GM03348 (cell line): ENCODE data around the gene KLHL12.
"Not testable (repeated sequence)": the region's sequence is repeated elsewhere in the genome, so short reads cannot be mapped to it uniquely, and the experiment has no call there.

Experiments
- DNase-seq: peaks from one replicate; pipeline ENCODE4 v3.0.0; 2012; ENCODE audit warnings: low spot score

Gene KLHL12

GRCh38 chr1:202951437-202951836 lies 24.4 kb upstream of the KLHL12 start:
- DNase-seq = peak; percentile 20

GRCh38 chr1:202945483-202945882 lies 18.4 kb upstream of the KLHL12 start:
- DNase-seq = no peak

GRCh38 chr1:202944438-202944921 lies 17.4 kb upstream of the KLHL12 start:
- no peak for DNase-seq

GRCh38 chr1:202942426-202942825 lies 15.4 kb upstream of the KLHL12 start:
- DNase-seq = no peak

- no peak for DNase-seq
Measured at GRCh38 chr1:202941372-202941771, 14.3 kb upstream of the KLHL12 start.

GRCh38 chr1:202940561-202940960 lies 13.5 kb upstream of the KLHL12 start:
- no peak for DNase-seq

- DNase-seq = no peak
Measured at GRCh38 chr1:202938287-202938925, 11.4 kb upstream of the KLHL12 start.

GRCh38 chr1:202936409-202936808 lies 9.4 kb upstream of the KLHL12 start:
- DNase-seq = not testable (repeated sequence)

GRCh38 chr1:202935844-202936243 lies 8.8 kb upstream of the KLHL12 start:
- no peak for DNase-seq

- DNase-seq = no peak
Measured at GRCh38 chr1:202934755-202935154, 7.7 kb upstream of the KLHL12 start.

GRCh38 chr1:202932476-202932875 lies 5.4 kb upstream of the KLHL12 start:
- no peak for DNase-seq

- DNase-seq = no peak
Measured at GRCh38 chr1:202923533-202923932, 3.5 kb downstream of the KLHL12 start.

- no peak for DNase-seq
Measured at GRCh38 chr1:202919615-202920014, 7.4 kb downstream of the KLHL12 start.

- DNase-seq = no peak
Measured at GRCh38 chr1:202915146-202915545, 11.9 kb downstream of the KLHL12 start.

- not testable (repeated sequence) for DNase-seq
Measured at GRCh38 chr1:202912476-202912875, 14.6 kb downstream of the KLHL12 start.

GRCh38 chr1:202909494-202909893 lies 17.5 kb downstream of the KLHL12 start:
- DNase-seq = no peak

GRCh38 chr1:202908998-202909397 lies 18.0 kb downstream of the KLHL12 start:
- DNase-seq = no peak

GRCh38 chr1:202905331-202905730 lies 21.7 kb downstream of the KLHL12 start:
- DNase-seq = no peak

GRCh38 chr1:202903808-202904207 lies 23.2 kb downstream of the KLHL12 start:
- not testable (repeated sequence) for DNase-seq

- no peak for DNase-seq
Measured at GRCh38 chr1:202901555-202901954, 25.5 kb downstream of the KLHL12 start.

- DNase-seq = no peak
Measured at GRCh38 chr1:202892501-202892900, 34.5 kb downstream of the KLHL12 start.

- no peak for DNase-seq
Measured at GRCh38 chr1:202890392-202890791, 36.6 kb downstream of the KLHL12 start.

- peak; percentile 99 for DNase-seq
Measured at GRCh38 chr1:202888531-202889360, 38.3 kb downstream of the KLHL12 start, which contains the start of gene RABIF. TSS of gene RABIF (minus strand) at chr1:202889149. CDS start at chr1:202889098, 51 bp downstream.
